Naive thymus-derived CD4-positive, alpha-beta T cell (primary cell): ENCODE data around the gene FARP1. TPM values are rescaled to one million over a fixed set of nuclear protein-coding genes. Genes with fewer than 3 reads are reported as not detected.

ENCODE experiments used
- ATAC-seq: fragments of 150-1000 bp; cut with Tn5 transposase; 2 replicates; pipeline ENCODE4 v1.10.0; 2021; ENCODE audit warnings: mild to moderate bottlenecking, moderate library complexity
- CTCF ChIA-PET: fragments of 350-600 bp; sonication (Branson Sonifier 250); formaldehyde crosslinking; loops from one replicate; lab custom pipeline; 2021; ENCODE audit warnings: antibody characterized with exemption; lab: Charles Lee
- POLR2A ChIA-PET: fragments of 350-600 bp; sonication (Branson Sonifier 250); formaldehyde crosslinking; loops from one replicate; lab custom pipeline; 2021; ENCODE audit warnings: antibody characterized with exemption, inconsistent platforms; lab: Charles Lee
- DNase-seq, 9 donors: peaks; one replicate each; pipeline versions ENCODE4 v3.0.0 to v3.0.0-alpha.2; 2020 to 2022; ENCODE audit warnings: mixed read lengths in 1 of 9
- H3K27ac ChIP-seq: one replicate; pipeline ENCODE4 v1.7.0; 2013; ENCODE audit warnings: mild to moderate bottlenecking, low read depth, low read length, moderate library complexity
- H3K27me3 ChIP-seq, 2 donors: one replicate each; pipeline ENCODE4 v1.7.0; 2013; ENCODE audit warnings: low read length in 2 of 2, mild to moderate bottlenecking in 2 of 2, moderate library complexity in 2 of 2; ENCODE audit not compliant: control insufficient read depth in 2 of 2, insufficient read depth in 2 of 2
- H3K36me3 ChIP-seq, 3 experiments: 1 replicate in 2 of 3; 2 replicates in 1 of 3; pipeline ENCODE4 v1.7.0; 2013; ENCODE audit warnings: low read length in 3 of 3, mild to moderate bottlenecking in 3 of 3, moderate library complexity in 1 of 3; ENCODE audit not compliant: insufficient read depth in 3 of 3, control insufficient read depth in 2 of 3
- H3K4me1 ChIP-seq, 2 donors: one replicate each; pipeline ENCODE4 v1.7.0; 2013; ENCODE audit warnings: low read length in 2 of 2, mild to moderate bottlenecking in 2 of 2, moderate library complexity in 1 of 2; ENCODE audit not compliant: control insufficient read depth in 2 of 2, insufficient read depth in 2 of 2
- H3K4me3 ChIP-seq: 2 replicates; pipeline ENCODE4 v1.7.0; 2013; ENCODE audit warnings: mild to moderate bottlenecking, low read length
- H3K9me3 ChIP-seq, 3 experiments: 1 replicate in 2 of 3; 2 replicates in 1 of 3; pipeline ENCODE4 v1.7.0; 2013; ENCODE audit warnings: low read length in 3 of 3; ENCODE audit not compliant: control insufficient read depth in 2 of 3
- H3K27ac Mint-ChIP-seq, 9 donors: one replicate each; pipeline ENCODE4 v1.8.0; 2020 to 2022; ENCODE audit warnings: mixed read lengths in 9 of 9, mild to moderate bottlenecking in 8 of 9, moderate library complexity in 5 of 9, inconsistent platforms in 2 of 9
- H3K27me3 Mint-ChIP-seq, 5 donors: one replicate each; pipeline ENCODE4 v1.8.0; 2021 to 2022; ENCODE audit warnings: mixed read lengths in 5 of 5, mild to moderate bottlenecking in 1 of 5
- H3K36me3 Mint-ChIP-seq, 5 donors: one replicate each; pipeline ENCODE4 v1.8.0; 2020 to 2022; ENCODE audit warnings: mixed read lengths in 5 of 5, mild to moderate bottlenecking in 3 of 5, inconsistent platforms in 1 of 5
- H3K4me1 Mint-ChIP-seq, 7 donors: one replicate each; pipeline ENCODE4 v1.8.0; 2020 to 2022; ENCODE audit warnings: mixed read lengths in 7 of 7, mild to moderate bottlenecking in 3 of 7, inconsistent platforms in 1 of 7
- H3K4me3 Mint-ChIP-seq, 10 donors: one replicate each; pipeline ENCODE4 v1.8.0; 2020 to 2022; ENCODE audit warnings: mild to moderate bottlenecking in 10 of 10, mixed read lengths in 10 of 10, moderate library complexity in 6 of 10, inconsistent platforms in 2 of 10
- H3K9me3 Mint-ChIP-seq, 11 donors: one replicate each; pipeline ENCODE4 v1.8.0; 2020 to 2022; ENCODE audit warnings: mixed read lengths in 11 of 11, mild to moderate bottlenecking in 4 of 11, inconsistent platforms in 1 of 11, moderate library complexity in 1 of 11
- intact Hi-C, 2 donors: fragments of 100-400 bp; cut with micrococcal nuclease; formaldehyde crosslinking; loops; one replicate each; pipeline ENCODE4 v1.15.1; 2023
- polyA plus RNA-seq, 2 donors: library from polyadenylated mRNA; unstranded; fragments of 300-500 nt; fragmentation: Illumina TruSeq; gene quantifications; one replicate each; pipeline ENCODE4 v1.2.3, GENCODE V29; 2021
- total RNA-seq, 6 experiments: library from RNA in 5 of 6; stranded (reverse) in 5 of 6; gene quantifications; 1 replicate in 5 of 6; 2 replicates in 1 of 6; pipeline ENCODE4 v1.2.3 and lab custom pipeline; 2021 to 2026

Gene FARP1
- total and polyA plus RNA-seq, 7 experiments from 2014 or later: 0.19 to 1.1 (median 0.60) TPM

DNA sequence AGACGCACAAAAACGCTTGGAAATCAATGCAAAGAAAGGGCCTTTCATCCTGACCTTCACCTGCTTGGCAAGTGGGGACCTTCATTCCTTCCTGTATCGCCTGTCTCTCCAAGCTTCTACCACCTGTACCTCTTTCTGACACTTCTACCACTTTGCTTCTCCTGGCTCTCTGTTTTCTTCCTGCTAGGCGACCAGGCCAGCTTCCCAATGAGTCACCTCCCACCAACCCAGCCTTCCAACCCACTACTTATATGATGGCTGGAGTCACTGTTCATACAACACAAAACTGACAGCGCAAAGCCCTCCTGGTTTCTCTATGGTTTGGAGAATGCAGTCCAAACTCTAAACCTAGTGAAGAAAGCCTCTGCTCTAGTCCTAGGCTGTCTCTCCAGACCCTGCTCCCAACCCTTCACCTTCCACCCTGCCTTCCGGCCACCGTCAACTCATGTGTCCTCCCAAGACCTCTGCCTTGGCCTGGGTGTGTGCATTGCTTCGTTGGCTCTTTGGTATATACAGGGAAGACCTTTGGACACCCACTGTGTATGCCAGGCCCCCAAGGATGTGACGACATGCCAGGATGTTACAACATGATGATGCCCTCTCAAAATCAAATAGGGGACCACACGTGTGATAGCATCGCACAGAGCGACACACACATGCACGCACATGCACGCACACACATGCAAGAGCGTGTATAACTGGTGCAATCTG is 285.5 kb downstream of the FARP1 start:
- H3K9me3 Mint-ChIP-seq: peaks cover 0 to 1% (median 0%) of the 10 kb centered on the region in 11 donors
- peaks cover 0 to 6% (median 0%) of the 10 kb centered on the region in 7 donors for H3K4me1 Mint-ChIP-seq

GRCh38 chr13:98429081-98429480 is 286.2 kb downstream of the FARP1 start:
- H3K4me3 ChIP-seq: no peak overlapping the region
- H3K9me3 ChIP-seq: no peaks in the 10 kb centered on the region
- Mint-ChIP-seq H3K27ac (peak overlapping the region in 2 of 9 donors; percentile 18 to 43), H3K27me3 (peaks cover 0 to 30% (median 5%) of the 10 kb centered on the region in 5 donors), H3K36me3 (peaks cover 0 to 3% (median 0%) of the 10 kb centered on the region in 5 donors), H3K4me3 (no peak overlapping the region), H3K9me3 (peaks cover 0 to 1% (median 0%) of the 10 kb centered on the region in 11 donors), H3K4me1 (peaks cover 0 to 5% (median 0%) of the 10 kb centered on the region in 7 donors)
- intact Hi-C loops: no loop called here
- H3K4me1 ChIP-seq: no peaks in the 10 kb centered on the region
- POLR2A ChIA-PET: no interaction called here
- no peak overlapping the region for H3K27ac ChIP-seq
- CTCF ChIA-PET: no interaction called here
- no peaks in the 10 kb centered on the region for H3K27me3 ChIP-seq
- no peak for ATAC-seq
- no peak for DNase-seq
- H3K36me3 ChIP-seq: no peaks in the 10 kb centered on the region

More for the DNA sequence above, 285.5 kb downstream of the FARP1 start:
- no peaks in the 10 kb centered on the region for H3K36me3 ChIP-seq
- Mint-ChIP-seq H3K36me3 (peaks cover 0 to 3% (median 0%) of the 10 kb centered on the region in 5 donors), H3K4me3 (no peak overlapping the region), H3K27me3 (peaks cover 0 to 30% (median 5%) of the 10 kb centered on the region in 5 donors), H3K27ac (peak overlapping the region in 1 of 9 donors; percentile 43)
- no peak overlapping the region for H3K4me3 ChIP-seq
- ChIA-PET CTCF (no interaction called here), POLR2A (no interaction called here)
- intact Hi-C loops: no loop called here
- no peaks in the 10 kb centered on the region for H3K27me3 ChIP-seq
- no peak for ATAC-seq
- H3K9me3 ChIP-seq: no peaks in the 10 kb centered on the region
- no peaks in the 10 kb centered on the region for H3K4me1 ChIP-seq
- H3K27ac ChIP-seq: no peak overlapping the region
- no peak for DNase-seq

DNA sequence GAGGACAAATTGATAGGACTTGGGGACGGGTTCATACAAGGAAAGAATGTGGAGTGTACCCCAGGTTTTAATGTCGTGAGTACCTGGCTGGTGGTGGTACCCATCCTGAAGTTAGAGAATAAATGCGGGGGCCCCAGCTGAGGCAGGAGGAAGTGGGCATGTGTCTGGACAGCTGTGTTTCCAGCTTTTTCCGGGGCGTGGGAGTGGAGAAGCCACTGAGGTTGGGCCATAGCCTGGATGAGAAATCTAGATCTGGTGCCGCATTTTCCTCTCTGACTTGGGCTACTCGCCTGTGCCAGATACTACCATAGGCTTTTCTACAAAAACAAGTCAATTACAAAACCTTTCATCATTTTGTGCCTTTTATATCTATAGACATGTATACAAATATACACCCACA is 286.6 kb downstream of the FARP1 start:
- H3K36me3 Mint-ChIP-seq: peaks cover 0 to 3% (median 0%) of the 10 kb centered on the region in 5 donors
- intact Hi-C loops: no loop called here
- no peak for ATAC-seq
- peaks cover 0 to 30% (median 5%) of the 10 kb centered on the region in 5 donors for H3K27me3 Mint-ChIP-seq
- CTCF ChIA-PET: no interaction called here
- no peaks in the 10 kb centered on the region for H3K27me3 ChIP-seq
- no peak overlapping the region for H3K4me3 Mint-ChIP-seq
- peaks cover 0 to 1% (median 0%) of the 10 kb centered on the region in 11 donors for H3K9me3 Mint-ChIP-seq
- no peak overlapping the region for H3K4me3 ChIP-seq
- no peak overlapping the region for H3K27ac ChIP-seq
- DNase-seq: no peak
- no peaks in the 10 kb centered on the region for H3K36me3 ChIP-seq
- H3K27ac Mint-ChIP-seq: no peak overlapping the region
- peaks cover 0 to 5% (median 0%) of the 10 kb centered on the region in 7 donors for H3K4me1 Mint-ChIP-seq
- H3K4me1 ChIP-seq: no peaks in the 10 kb centered on the region
- POLR2A ChIA-PET: no interaction called here
- H3K9me3 ChIP-seq: no peaks in the 10 kb centered on the region

- CTCF ChIA-PET: interaction anchor here (1.3 kb wide), 1 partner anchor 16 kb away, joined by 6 read pairs; no protein-coding TSS in a partner anchor
- H3K27me3 ChIP-seq: no peaks in the 10 kb centered on the region
- POLR2A ChIA-PET: interaction anchor here (0.6 kb wide), 1 partner anchor 25 kb away, joined by 3 read pairs; no protein-coding TSS in a partner anchor
- H3K27ac Mint-ChIP-seq: no peak overlapping the region
- peaks cover 0 to 3% (median 0%) of the 10 kb centered on the region in 5 donors for H3K36me3 Mint-ChIP-seq
- no peaks in the 10 kb centered on the region for H3K9me3 ChIP-seq
- no peak overlapping the region for H3K4me3 ChIP-seq
- ATAC-seq (no peak), DNase-seq (no peak)
- intact Hi-C loops: no loop called here
- peaks cover 0 to 5% (median 0%) of the 10 kb centered on the region in 7 donors for H3K4me1 Mint-ChIP-seq
- no peak overlapping the region for H3K27ac ChIP-seq
- peaks cover 0 to 30% (median 5%) of the 10 kb centered on the region in 5 donors for H3K27me3 Mint-ChIP-seq
- H3K4me1 ChIP-seq: no peaks in the 10 kb centered on the region
- no peaks in the 10 kb centered on the region for H3K36me3 ChIP-seq
- H3K9me3 Mint-ChIP-seq: peaks cover 0 to 1% (median 0%) of the 10 kb centered on the region in 11 donors
- no peak overlapping the region for H3K4me3 Mint-ChIP-seq
Measured at GRCh38 chr13:98429977-98430736, 287.3 kb downstream of the FARP1 start.

- intact Hi-C loops: no loop called here
- Mint-ChIP-seq H3K4me3 (no peak overlapping the region), H3K4me1 (peaks cover 0 to 5% (median 0%) of the 10 kb centered on the region in 7 donors), H3K9me3 (peaks cover 0 to 1% (median 0%) of the 10 kb centered on the region in 11 donors), H3K27ac (peak overlapping the region in 1 of 9 donors; percentile 44), H3K27me3 (peaks cover 0 to 30% (median 5%) of the 10 kb centered on the region in 5 donors), H3K36me3 (peaks cover 0 to 3% (median 0%) of the 10 kb centered on the region in 5 donors)
- no peaks in the 10 kb centered on the region for H3K4me1 ChIP-seq
- ChIA-PET CTCF (no interaction called here), POLR2A (no interaction called here)
- no peaks in the 10 kb centered on the region for H3K36me3 ChIP-seq
- no peak overlapping the region for H3K27ac ChIP-seq
- no peak for ATAC-seq
- no peak for DNase-seq
- H3K4me3 ChIP-seq: no peak overlapping the region
- H3K27me3 ChIP-seq: no peaks in the 10 kb centered on the region
- H3K9me3 ChIP-seq: no peaks in the 10 kb centered on the region
Measured at GRCh38 chr13:98432638-98433037, 289.7 kb downstream of the FARP1 start.

GRCh38 chr13:98433654-98434053 is 290.8 kb downstream of the FARP1 start:
- H3K27ac ChIP-seq: no peak overlapping the region
- H3K4me1 ChIP-seq: no peaks in the 10 kb centered on the region
- intact Hi-C loops: no loop called here
- DNase-seq (no peak), ATAC-seq (no peak)
- peaks cover 0 to 25% (median 4%) of the 10 kb centered on the region in 5 donors for H3K27me3 Mint-ChIP-seq
- H3K36me3 ChIP-seq: no peaks in the 10 kb centered on the region
- H3K9me3 ChIP-seq: no peaks in the 10 kb centered on the region
- H3K27ac Mint-ChIP-seq: no peak overlapping the region
- no peak overlapping the region for H3K4me3 ChIP-seq
- peaks cover 0 to 3% (median 0%) of the 10 kb centered on the region in 7 donors for H3K4me1 Mint-ChIP-seq
- H3K9me3 Mint-ChIP-seq: peaks cover 0 to 1% (median 0%) of the 10 kb centered on the region in 11 donors
- CTCF ChIA-PET: interaction anchor here (1.1 to 1.5 kb wide), 2 partner anchors 9 to 12 kb away, joined by 3 to 4 read pairs; no protein-coding TSS in a partner anchor
- POLR2A ChIA-PET: no interaction called here
- H3K4me3 Mint-ChIP-seq: no peak overlapping the region
- H3K36me3 Mint-ChIP-seq: peaks cover 0 to 3% (median 0%) of the 10 kb centered on the region in 5 donors
- H3K27me3 ChIP-seq: no peaks in the 10 kb centered on the region
